Left ventricle myocardium inferior (tissue), 1 donor: Measurements from ENCODE around the gene CCNK. TPM values are rescaled to one million over a fixed set of nuclear protein-coding genes. Genes with fewer than 3 reads are reported as not detected.

Experiments
- DNase-seq: peaks from one replicate; pipeline ENCODE4 v3.0.0-alpha.2; 2020
- H3K27ac ChIP-seq: fragments of 200-600 bp; replicated peaks from 2 replicates; pipeline ENCODE4 v1.8.0; 2021
- H3K27me3 ChIP-seq: fragments of 200-600 bp; 2 replicates; pipeline ENCODE4 v1.8.0; 2021; ENCODE audit warnings: low read depth
- H3K36me3 ChIP-seq: fragments of 200-600 bp; 2 replicates; pipeline ENCODE4 v1.8.0; 2021
- H3K4me1 ChIP-seq: fragments of 200-600 bp; 2 replicates; pipeline ENCODE4 v1.8.0; 2021
- H3K4me3 ChIP-seq: fragments of 200-600 bp; 2 replicates; pipeline ENCODE4 v1.8.0; 2021; ENCODE audit warnings: mild to moderate bottlenecking, moderate library complexity
- H3K9me3 ChIP-seq: fragments of 200-600 bp; replicated peaks from 2 replicates; pipeline ENCODE4 v1.8.0; 2021
- CTCF ChIP-seq: fragments of 200-600 bp; IDR thresholded peaks from 2 replicates; pipeline ENCODE4 v1.8.0; 2021; ENCODE audit warnings: antibody characterized with exemption, mild to moderate bottlenecking, borderline replicate concordance
- intact Hi-C: fragments of 100-400 bp; cut with micrococcal nuclease; formaldehyde crosslinking; loops from one replicate; pipeline ENCODE4 v1.11.0; 2022
- total RNA-seq: library from RNA; stranded (reverse); fragmentation: NEBNext Ultra II Directional; extraction: Animal tissue kit (Norgen Biotek cat#: 25700); gene quantifications from one replicate; pipeline ENCODE4 v1.2.1, GENCODE V29; 2021
- donor health status: DM: no; HTN: yes; CAD: no; lungs with severe emphysema.

The CCNK gene
- total RNA-seq, 1 donor from 2014 or later, result 32.2 TPM

- intact Hi-C loops, result no loop called here
- TF ChIP-seq CTCF, result no peak
- H3K27me3 ChIP-seq, result no peaks in the 10 kb centered on the region
- H3K27ac ChIP-seq, result no peak overlapping the region
- H3K4me3 ChIP-seq, result no peak overlapping the region
- peaks cover 82% of the 10 kb centered on the region for H3K4me1 ChIP-seq
- DNase-seq, result no peak
- no peaks in the 10 kb centered on the region for H3K9me3 ChIP-seq
- no peaks in the 10 kb centered on the region for H3K36me3 ChIP-seq
These were observed 61.4 kb downstream of the CCNK start for GRCh38 chr14:99542566-99542965.

GRCh38 chr14:99543370-99543769 is 62.2 kb downstream of the CCNK start:
- H3K27ac ChIP-seq, result no peak overlapping the region
- peaks cover 74% of the 10 kb centered on the region for H3K4me1 ChIP-seq
- no peaks in the 10 kb centered on the region for H3K9me3 ChIP-seq
- intact Hi-C loops, result no loop called here
- no peak overlapping the region for H3K4me3 ChIP-seq
- DNase-seq, result no peak
- H3K27me3 ChIP-seq, result no peaks in the 10 kb centered on the region
- H3K36me3 ChIP-seq, result no peaks in the 10 kb centered on the region
- TF ChIP-seq CTCF, result no peak

- Histone ChIP-seq H3K4me1 (peaks cover 68% of the 10 kb centered on the region), H3K27ac (no peak overlapping the region), H3K4me3 (no peak overlapping the region), H3K27me3 (no peaks in the 10 kb centered on the region), H3K36me3 (no peaks in the 10 kb centered on the region), H3K9me3 (no peaks in the 10 kb centered on the region)
- DNase-seq, result no peak
- no peak for TF ChIP-seq CTCF
- intact Hi-C loops, result no loop called here
These were observed 62.8 kb downstream of the CCNK start for GRCh38 chr14:99543985-99544384.

GRCh38 chr14:99544991-99545390 is 63.8 kb downstream of the CCNK start:
- H3K27me3 ChIP-seq, result no peaks in the 10 kb centered on the region
- peaks cover 66% of the 10 kb centered on the region for H3K4me1 ChIP-seq
- no peaks in the 10 kb centered on the region for H3K36me3 ChIP-seq
- intact Hi-C loops, result no loop called here
- TF ChIP-seq CTCF, result no peak
- DNase-seq, result no peak
- H3K9me3 ChIP-seq, result no peaks in the 10 kb centered on the region
- H3K4me3 ChIP-seq, result no peak overlapping the region
- H3K27ac ChIP-seq, result peak overlapping the region; percentile 27

- Histone ChIP-seq H3K4me3 (no peak overlapping the region), H3K27me3 (no peaks in the 10 kb centered on the region), H3K9me3 (no peaks in the 10 kb centered on the region), H3K36me3 (no peaks in the 10 kb centered on the region), H3K4me1 (peaks cover 66% of the 10 kb centered on the region), H3K27ac (no peak overlapping the region)
- intact Hi-C loops, result no loop called here
- TF ChIP-seq CTCF, result no peak
- DNase-seq, result no peak
These were observed 64.4 kb downstream of the CCNK start for GRCh38 chr14:99545586-99545985.
